Trophoblast cell (in vitro differentiated cells and primary cell): ENCODE data around the gene DRD2.

Source experiments
- DNase-seq, 2 donors: peaks; one replicate each; pipeline ENCODE4 v3.0.0-alpha.2; 2016
- H2AFZ ChIP-seq: 2 replicates; pipeline ENCODE4 v1.6.1; 2013; ENCODE audit warnings: low read length, moderate library complexity, mild to moderate bottlenecking; ENCODE audit not compliant: insufficient read depth, poor library complexity
- H2AK5ac ChIP-seq: 2 replicates; pipeline ENCODE4 v1.6.1; 2013; ENCODE audit warnings: mild to moderate bottlenecking, low read length
- H2BK120ac ChIP-seq: 2 replicates; pipeline ENCODE4 v1.6.1; 2013; ENCODE audit warnings: low read length, mild to moderate bottlenecking, moderate library complexity; ENCODE audit not compliant: insufficient read depth, poor library complexity
- H2BK12ac ChIP-seq: 2 replicates; pipeline ENCODE4 v1.6.1; 2013; ENCODE audit warnings: mild to moderate bottlenecking, low read length, moderate library complexity
- H2BK5ac ChIP-seq: 2 replicates; pipeline ENCODE4 v1.6.1; 2013; ENCODE audit warnings: low read length, low read depth, moderate library complexity, mild to moderate bottlenecking; ENCODE audit not compliant: poor library complexity
- H3K14ac ChIP-seq: 2 replicates; pipeline ENCODE4 v1.6.1; 2013; ENCODE audit warnings: mild to moderate bottlenecking, low read length
- H3K18ac ChIP-seq: 2 replicates; pipeline ENCODE4 v1.6.1; 2013; ENCODE audit warnings: mild to moderate bottlenecking, low read length
- H3K23ac ChIP-seq: 2 replicates; pipeline ENCODE4 v1.6.1; 2013; ENCODE audit warnings: low read length
- H3K27ac ChIP-seq: 2 replicates; pipeline ENCODE4 v1.5.1; 2013; ENCODE audit warnings: low read depth, mild to moderate bottlenecking, inconsistent platforms, low read length, moderate library complexity
- H3K27me3 ChIP-seq: 2 replicates; pipeline ENCODE4 v1.6.1; 2013; ENCODE audit warnings: inconsistent platforms, mild to moderate bottlenecking, low read length, moderate library complexity; ENCODE audit not compliant: insufficient read depth
- H3K36me3 ChIP-seq, 2 experiments: 1 replicate in 1 of 2; 2 replicates in 1 of 2; pipeline ENCODE4 v1.6.1; 2013; ENCODE audit warnings: low read length in 2 of 2, mild to moderate bottlenecking in 2 of 2, moderate library complexity in 1 of 2; ENCODE audit not compliant: insufficient read depth in 2 of 2, control insufficient read depth in 1 of 2
- H3K4ac ChIP-seq: 2 replicates; pipeline ENCODE4 v1.6.1; 2013; ENCODE audit warnings: low read depth, mild to moderate bottlenecking, low read length, moderate library complexity
- H3K4me1 ChIP-seq, 2 experiments: 1 replicate in 1 of 2; 2 replicates in 1 of 2; pipeline ENCODE4 v1.6.1; 2013; ENCODE audit warnings: low read length in 2 of 2, mild to moderate bottlenecking in 2 of 2, moderate library complexity in 1 of 2; ENCODE audit not compliant: insufficient read depth in 2 of 2, control insufficient read depth in 1 of 2
- H3K4me2 ChIP-seq: 2 replicates; pipeline ENCODE4 v1.6.1; 2013; ENCODE audit warnings: inconsistent platforms, mild to moderate bottlenecking, low read length, moderate library complexity
- H3K4me3 ChIP-seq: 2 replicates; pipeline ENCODE4 v1.5.1; 2013; ENCODE audit warnings: mild to moderate bottlenecking, low read depth, low read length, inconsistent platforms
- H3K79me1 ChIP-seq: one replicate; pipeline ENCODE4 v1.6.1; 2013; ENCODE audit warnings: low read length
- H3K79me2 ChIP-seq: 2 replicates; pipeline ENCODE4 v1.6.1; 2013; ENCODE audit warnings: low read length, mild to moderate bottlenecking; ENCODE audit not compliant: control insufficient read depth, insufficient read depth, poor library complexity
- H3K9ac ChIP-seq: 2 replicates; pipeline ENCODE4 v1.6.1; 2013; ENCODE audit warnings: mild to moderate bottlenecking, low read length
- H3K9me3 ChIP-seq: 2 replicates; pipeline ENCODE4 v1.6.1; 2013; ENCODE audit warnings: low read depth, mild to moderate bottlenecking, control low read depth, inconsistent platforms, low read length; ENCODE audit not compliant: insufficient read depth
- H4K12ac ChIP-seq: 2 replicates; pipeline ENCODE4 v1.6.1; 2013; ENCODE audit warnings: low read depth, mild to moderate bottlenecking, low read length, moderate library complexity
- H4K8ac ChIP-seq: 2 replicates; pipeline ENCODE4 v1.6.1; 2013; ENCODE audit warnings: low read depth, mild to moderate bottlenecking, low read length, moderate library complexity
- H4K91ac ChIP-seq: one replicate; pipeline ENCODE4 v1.6.1; 2013; ENCODE audit warnings: low read depth, mild to moderate bottlenecking, low read length, moderate library complexity
- WGBS: extraction: QIAGEN DNeasy Blood & Tissue Kit; methylation state at CpG from one replicate; pipeline ENCODE4 v1.1.7; 2013; ENCODE audit warnings: missing lambda C conversion rate; ENCODE audit not compliant: insufficient read length, insufficient coverage; ENCODE audit errors: extremely low coverage; 5-methylcytosine and 5-hydroxymethylcytosine counted together

Gene DRD2

DNA sequence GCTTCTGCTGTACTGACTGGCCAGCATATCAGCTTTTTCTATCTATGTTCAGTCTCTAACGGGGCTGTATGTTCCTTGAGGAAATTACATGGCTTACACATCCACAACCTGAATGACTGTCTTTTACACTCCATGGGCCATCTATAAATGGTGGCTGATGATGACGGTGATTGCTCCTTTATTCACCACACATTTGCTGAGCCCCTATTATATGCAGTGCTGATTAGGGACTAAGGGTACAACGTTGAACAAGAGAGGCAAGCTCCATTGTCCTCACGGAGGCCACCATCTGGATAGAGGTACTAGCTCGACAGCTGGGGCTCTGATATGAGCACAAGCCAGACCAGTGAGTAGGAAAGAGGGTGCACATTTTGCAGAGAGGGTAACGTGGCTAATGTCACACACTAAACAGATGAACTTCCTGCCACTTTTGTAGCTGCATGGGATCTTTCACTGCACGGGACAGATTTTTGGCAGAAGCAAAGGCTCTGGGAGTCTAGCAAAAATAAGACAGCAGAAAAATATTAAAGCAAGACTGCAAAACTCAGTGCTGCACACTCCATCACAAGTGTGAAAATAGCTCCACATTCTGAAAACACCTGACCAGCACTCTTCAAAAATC lies 30.6 kb downstream of the DRD2 start:
- Histone ChIP-seq H3K4me1 (peaks cover 30 to 32% of the 10 kb centered on the region in 2 experiments), H2AFZ (no peak overlapping the region), H2BK5ac (no peak overlapping the region), H3K9ac (no peak overlapping the region), H3K79me1 (peaks cover 27% of the 10 kb centered on the region), H3K27me3 (no peaks in the 10 kb centered on the region), H3K36me3 (no peaks in the 10 kb centered on the region), H3K14ac (no peak overlapping the region), H2BK12ac (peak overlapping the region; percentile 1), H4K91ac (no peak overlapping the region), H3K4me2 (no peak overlapping the region), H3K27ac (no peak overlapping the region), H3K4ac (no peak overlapping the region), H3K18ac (no peak overlapping the region), H3K9me3 (peaks cover 2% of the 10 kb centered on the region), H2AK5ac (no peak overlapping the region), H3K4me3 (no peak overlapping the region), H3K79me2 (no peaks in the 10 kb centered on the region), H4K12ac (no peak overlapping the region), H2BK120ac (no peak overlapping the region), H3K23ac (no peak overlapping the region), H4K8ac (no peak overlapping the region)
- WGBS: no CpG with 5 or more reads among the region's 7 CpGs
- no peak for DNase-seq

DNA sequence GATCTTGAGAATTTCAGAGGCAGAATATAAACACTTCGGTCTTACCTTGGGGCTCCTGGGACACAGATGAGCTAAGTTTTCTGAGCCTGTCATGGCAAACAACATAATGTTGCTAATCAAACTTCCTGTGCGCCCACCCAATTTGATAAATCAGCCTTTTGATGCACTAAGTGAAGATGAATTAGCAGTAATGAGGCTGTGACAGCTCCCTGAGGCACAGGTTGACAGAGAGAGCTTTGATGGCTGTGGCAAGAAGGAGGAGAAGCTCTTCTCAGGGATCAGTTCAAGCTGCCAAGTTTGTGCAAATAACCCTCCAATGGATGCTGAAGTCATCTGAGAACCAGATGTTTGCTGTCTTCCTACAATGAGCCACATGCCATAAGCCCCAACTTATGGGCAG lies 34.4 kb downstream of the DRD2 start:
- Histone ChIP-seq H3K4me3 (no peak overlapping the region), H3K9ac (no peak overlapping the region), H3K79me2 (no peaks in the 10 kb centered on the region), H4K8ac (no peak overlapping the region), H3K27ac (no peak overlapping the region), H3K4me1 (peaks cover 8 to 10% of the 10 kb centered on the region in 2 experiments), H2BK5ac (no peak overlapping the region), H3K4me2 (no peak overlapping the region), H2BK12ac (no peak overlapping the region), H3K79me1 (peaks cover 5% of the 10 kb centered on the region), H3K14ac (no peak overlapping the region), H3K23ac (no peak overlapping the region), H3K18ac (no peak overlapping the region), H4K12ac (no peak overlapping the region), H2BK120ac (no peak overlapping the region), H3K36me3 (no peaks in the 10 kb centered on the region), H2AK5ac (no peak overlapping the region), H3K4ac (no peak overlapping the region), H4K91ac (no peak overlapping the region), H3K9me3 (no peaks in the 10 kb centered on the region), H3K27me3 (no peaks in the 10 kb centered on the region), H2AFZ (no peak overlapping the region)
- DNase-seq: no peak
- no CpG with 5 or more reads among the region's 2 CpGs for WGBS

DNA sequence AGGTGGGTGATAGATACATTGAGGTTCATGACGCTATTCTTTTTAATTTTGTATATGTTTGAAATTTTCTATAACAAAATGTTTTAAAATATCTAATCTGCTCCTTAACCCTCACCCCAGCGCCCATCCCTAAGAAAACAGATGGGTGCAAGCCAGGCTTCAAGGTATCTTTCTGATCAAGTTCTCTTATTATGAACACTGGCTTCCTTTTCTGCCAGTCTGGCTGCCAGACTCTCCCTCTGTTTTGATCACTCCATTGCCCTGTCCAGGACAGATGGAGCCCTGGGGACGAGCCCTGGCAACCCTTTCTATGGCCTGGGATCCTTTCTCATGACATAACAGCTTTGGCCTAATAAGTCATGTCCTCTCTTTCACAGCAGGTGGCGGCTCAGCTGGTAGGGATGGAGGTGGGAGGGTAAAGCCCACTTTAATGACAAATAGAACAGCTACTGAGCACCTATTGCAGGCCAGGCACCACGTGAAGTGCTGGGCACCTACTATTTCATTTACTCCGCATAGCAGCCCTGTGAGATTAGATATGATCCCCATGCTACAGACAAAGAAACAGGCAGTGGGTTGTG lies 38.4 kb downstream of the DRD2 start:
- H2AFZ ChIP-seq: no peak overlapping the region
- H3K4me3 ChIP-seq: no peak overlapping the region
- H4K91ac ChIP-seq: no peak overlapping the region
- H3K18ac ChIP-seq: no peak overlapping the region
- no peak overlapping the region for H3K27ac ChIP-seq
- no peaks in the 10 kb centered on the region for H3K4me1 ChIP-seq
- no peaks in the 10 kb centered on the region for H3K79me1 ChIP-seq
- H3K4me2 ChIP-seq: no peak overlapping the region
- H4K12ac ChIP-seq: no peak overlapping the region
- no peak overlapping the region for H2BK5ac ChIP-seq
- peak overlapping the region; percentile 28 for H3K23ac ChIP-seq
- no peak overlapping the region for H3K4ac ChIP-seq
- WGBS: no CpG with 5 or more reads among the region's 6 CpGs
- H3K14ac ChIP-seq: no peak overlapping the region
- no peak overlapping the region for H2BK12ac ChIP-seq
- H3K9me3 ChIP-seq: no peaks in the 10 kb centered on the region
- H3K79me2 ChIP-seq: no peaks in the 10 kb centered on the region
- no peaks in the 10 kb centered on the region for H3K27me3 ChIP-seq
- H4K8ac ChIP-seq: no peak overlapping the region
- no peaks in the 10 kb centered on the region for H3K36me3 ChIP-seq
- no peak overlapping the region for H2AK5ac ChIP-seq
- H2BK120ac ChIP-seq: no peak overlapping the region
- no peak overlapping the region for H3K9ac ChIP-seq
- no peak for DNase-seq

DNA sequence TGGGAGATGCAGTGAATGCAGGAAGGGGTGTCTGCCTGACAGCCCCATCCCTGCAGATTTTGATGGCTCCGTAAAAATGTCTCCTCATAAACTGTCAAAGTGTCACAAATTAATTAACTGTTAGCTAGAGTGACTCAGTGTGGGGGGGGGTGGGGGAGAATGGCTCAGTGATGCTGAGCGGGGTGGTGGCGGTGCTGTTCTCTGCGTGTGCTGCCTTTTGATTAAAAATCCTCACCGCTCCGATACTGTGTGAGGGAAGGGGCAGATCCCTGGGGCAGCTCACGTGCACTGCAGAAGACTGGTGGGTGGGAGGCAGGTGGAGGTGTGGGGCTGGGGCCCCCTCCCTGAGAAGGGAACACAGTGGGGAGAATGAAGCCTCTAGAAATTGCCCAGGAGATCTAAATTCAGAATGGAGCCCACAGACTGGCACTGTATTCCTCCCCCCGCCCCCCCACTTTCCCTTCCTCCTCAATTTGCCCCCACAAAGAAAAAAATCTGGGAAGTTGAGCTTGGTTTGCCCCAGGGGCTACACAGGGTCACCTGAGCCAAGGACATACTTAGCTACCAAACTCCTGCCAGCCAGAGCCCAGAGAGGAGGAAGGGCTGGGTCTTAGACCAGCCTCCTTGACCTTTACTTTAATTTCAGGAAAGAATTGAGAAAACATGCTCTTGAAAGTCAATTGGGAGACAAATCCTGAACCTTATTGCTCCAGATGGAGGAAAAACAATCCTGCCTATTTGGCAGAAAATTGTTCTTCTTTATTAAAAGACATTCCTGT lies 39.8 kb downstream of the DRD2 start:
- no peaks in the 10 kb centered on the region for H3K79me2 ChIP-seq
- no peak overlapping the region for H4K8ac ChIP-seq
- H3K79me1 ChIP-seq: no peaks in the 10 kb centered on the region
- no peak overlapping the region for H2AFZ ChIP-seq
- no peak overlapping the region for H4K91ac ChIP-seq
- no peaks in the 10 kb centered on the region for H3K4me1 ChIP-seq
- no peak overlapping the region for H3K27ac ChIP-seq
- no peak overlapping the region for H3K9ac ChIP-seq
- WGBS: no CpG with 5 or more reads among the region's 8 CpGs
- no peak overlapping the region for H3K4me2 ChIP-seq
- H4K12ac ChIP-seq: no peak overlapping the region
- H2BK5ac ChIP-seq: no peak overlapping the region
- H2BK12ac ChIP-seq: no peak overlapping the region
- no peak overlapping the region for H2AK5ac ChIP-seq
- H3K4me3 ChIP-seq: no peak overlapping the region
- no peak overlapping the region for H3K14ac ChIP-seq
- no peak overlapping the region for H2BK120ac ChIP-seq
- no peaks in the 10 kb centered on the region for H3K27me3 ChIP-seq
- no peaks in the 10 kb centered on the region for H3K9me3 ChIP-seq
- no peak overlapping the region for H3K23ac ChIP-seq
- no peak overlapping the region for H3K4ac ChIP-seq
- DNase-seq: no peak
- no peaks in the 10 kb centered on the region for H3K36me3 ChIP-seq
- H3K18ac ChIP-seq: no peak overlapping the region
